A172 (cell line): Measurements from ENCODE around the gene AMELX. TPM values are rescaled to one million over a fixed set of nuclear protein-coding genes. Genes with fewer than 3 reads are reported as not detected.

Experiments
- DNase-seq: peaks from one replicate; pipeline ENCODE4 v3.0.0-alpha.2; 2015; ENCODE audit warnings: low spot score
- total RNA-seq: library from RNA; depleted of rRNA; stranded (reverse); fragments of >200 nt; shearing (Covaris generic); gene quantifications from 2 replicates; pipeline ENCODE4 v1.2.3, GENCODE V29; 2014; rRNA removed

AMELX gene
- total RNA-seq, 1 experiment from 2014 or later = not detected

GRCh38 chrX:11309220-11309619 is 16.0 kb downstream of the AMELX start:
- DNase-seq = peak; percentile 6

- no peak for DNase-seq
Observed at GRCh38 chrX:11311706-11312105, 18.5 kb downstream of the AMELX start.

GRCh38 chrX:11319806-11320520 is 26.8 kb downstream of the AMELX start:
- no peak for DNase-seq

GRCh38 chrX:11321986-11322385 is 28.8 kb downstream of the AMELX start:
- DNase-seq = no peak

GRCh38 chrX:11328134-11328533 is 34.9 kb downstream of the AMELX start:
- no peak for DNase-seq

GRCh38 chrX:11329021-11329420 is 35.8 kb downstream of the AMELX start:
- DNase-seq = no peak

GRCh38 chrX:11331788-11332187 is 38.6 kb downstream of the AMELX start:
- DNase-seq = no peak

GRCh38 chrX:11334165-11334564 is 41.0 kb downstream of the AMELX start:
- DNase-seq = no peak

- DNase-seq = no peak
Observed at GRCh38 chrX:11336201-11336600, 43.0 kb downstream of the AMELX start.

- no peak for DNase-seq
Observed at GRCh38 chrX:11337292-11338009, 44.2 kb downstream of the AMELX start.

GRCh38 chrX:11341274-11342201 is 48.3 kb downstream of the AMELX start:
- DNase-seq = peak; percentile 51

- DNase-seq = no peak
Observed at GRCh38 chrX:11342673-11343072, 49.5 kb downstream of the AMELX start.

- no peak for DNase-seq
Observed at GRCh38 chrX:11346121-11346682, 53.0 kb downstream of the AMELX start.

GRCh38 chrX:11347300-11347699 is 54.1 kb downstream of the AMELX start:
- DNase-seq = no peak

- DNase-seq = no peak
Observed at GRCh38 chrX:11349020-11349419, 55.8 kb downstream of the AMELX start.

GRCh38 chrX:11349661-11350337 is 56.6 kb downstream of the AMELX start:
- no peak for DNase-seq

Other genes with a start within 250 kb of the AMELX start
- gene HCCS, start 182.1 kb upstream of the AMELX start, total RNA-seq = 54.3 and 59.6 TPM in 2 replicates